Measurements from ENCODE around the gene MSANTD1. TPM values are rescaled to one million over a fixed set of nuclear protein-coding genes. Genes with fewer than 3 reads are reported as not detected.

Gene MSANTD1
- total and polyA plus RNA-seq, 8 donors: 0.31 to 5.8 (median 2.6) TPM; not detected in 2

DNA sequence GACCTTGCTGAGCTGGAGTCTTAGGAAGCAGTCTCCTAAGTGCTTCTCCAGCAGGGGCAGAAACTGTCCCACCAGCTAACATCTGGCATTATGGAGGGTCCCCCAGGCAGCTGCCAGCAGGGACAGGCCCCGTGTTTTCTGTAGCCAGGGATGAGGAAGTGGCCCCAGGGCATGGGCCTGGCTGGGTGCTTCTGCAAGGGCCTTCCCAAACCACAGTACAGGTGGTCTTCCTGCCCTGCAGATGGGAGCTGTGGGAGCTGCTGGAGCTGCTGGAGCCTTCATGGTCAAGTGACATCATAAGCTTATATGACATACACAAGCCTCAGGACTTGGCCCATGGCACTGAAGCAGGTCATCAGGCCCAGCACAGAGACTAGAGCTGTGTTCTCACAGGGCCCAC, 5.0 kb upstream of the MSANTD1 start:
- Histone ChIP-seq H3K27me3 (no peaks in the 10 kb centered on the region), H3K4me1 (peaks cover 6 to 35% (median 9%) of the 10 kb centered on the region in 4 donors), H3K9me3 (no peaks in the 10 kb centered on the region), H3K36me3 (peaks cover 20 to 54% (median 45%) of the 10 kb centered on the region in 4 donors), H3K4me3 (no peak overlapping the region), H3K27ac (peak overlapping the region in 1 of 5 donors; percentile 81)
- TF ChIP-seq POLR2AphosphoS5 (IDR thresholded peaks at IDR 0.05) (no peak), POLR2A (IDR thresholded peaks at IDR 0.05) (no peak), EP300 (IDR thresholded peaks at IDR 0.05) (no peak), CTCF (IDR thresholded peaks at IDR 0.05) (no peak)
- DNase-seq: no peak
- intact Hi-C loops (cut with DNase I; ENCODE audit: low total_unique reads): no loop called here
- 58 to 83% (median 64%) methylated on average over 1 of the region's 1 CpG; no CpG with 5 or more reads in 1 of the 5 donors for WGBS, 5 donors

- TF ChIP-seq POLR2A (IDR thresholded peaks at IDR 0.05): no peak
- no peak for TF ChIP-seq EP300 (IDR thresholded peaks at IDR 0.05)
- no peak for TF ChIP-seq POLR2AphosphoS5 (IDR thresholded peaks at IDR 0.05)
- TF ChIP-seq CTCF (IDR thresholded peaks at IDR 0.05): no peak
- Histone ChIP-seq H3K36me3 (peaks cover 12 to 46% (median 38%) of the 10 kb centered on the region in 4 donors), H3K27me3 (no peaks in the 10 kb centered on the region), H3K27ac (no peak overlapping the region), H3K4me3 (no peak overlapping the region), H3K9me3 (no peaks in the 10 kb centered on the region), H3K4me1 (peaks cover 6 to 35% (median 9%) of the 10 kb centered on the region in 4 donors)
- no peak for DNase-seq
- intact Hi-C loops (cut with DNase I; ENCODE audit: low total_unique reads): no loop called here
- WGBS, 5 donors: 80 to 92% (median 87%) methylated on average over 6 to 9 of the region's 9 CpGs
Observed at GRCh38 chr4:3244747-3245146, 4.2 kb upstream of the MSANTD1 start.

- H3K36me3 ChIP-seq: peaks cover 3 to 37% (median 29%) of the 10 kb centered on the region in 4 donors
- intact Hi-C loops (cut with DNase I; ENCODE audit: low total_unique reads): no loop called here
- H3K9me3 ChIP-seq: no peaks in the 10 kb centered on the region
- H3K4me3 ChIP-seq: no peak overlapping the region
- H3K4me1 ChIP-seq: peaks cover 6 to 36% (median 12%) of the 10 kb centered on the region in 4 donors
- no peak overlapping the region for H3K27ac ChIP-seq
- H3K27me3 ChIP-seq: no peaks in the 10 kb centered on the region
- no peak for TF ChIP-seq EP300 (IDR thresholded peaks at IDR 0.05)
- TF ChIP-seq POLR2AphosphoS5 (IDR thresholded peaks at IDR 0.05): no peak
- TF ChIP-seq CTCF (IDR thresholded peaks at IDR 0.05): no peak
- TF ChIP-seq POLR2A (IDR thresholded peaks at IDR 0.05): no peak
- no peak for DNase-seq
- 77 to 95% (median 89%) methylated on average over 5 to 6 of the region's 6 CpGs for WGBS, 5 donors
Observed at GRCh38 chr4:3245676-3246075, 3.3 kb upstream of the MSANTD1 start.

DNA sequence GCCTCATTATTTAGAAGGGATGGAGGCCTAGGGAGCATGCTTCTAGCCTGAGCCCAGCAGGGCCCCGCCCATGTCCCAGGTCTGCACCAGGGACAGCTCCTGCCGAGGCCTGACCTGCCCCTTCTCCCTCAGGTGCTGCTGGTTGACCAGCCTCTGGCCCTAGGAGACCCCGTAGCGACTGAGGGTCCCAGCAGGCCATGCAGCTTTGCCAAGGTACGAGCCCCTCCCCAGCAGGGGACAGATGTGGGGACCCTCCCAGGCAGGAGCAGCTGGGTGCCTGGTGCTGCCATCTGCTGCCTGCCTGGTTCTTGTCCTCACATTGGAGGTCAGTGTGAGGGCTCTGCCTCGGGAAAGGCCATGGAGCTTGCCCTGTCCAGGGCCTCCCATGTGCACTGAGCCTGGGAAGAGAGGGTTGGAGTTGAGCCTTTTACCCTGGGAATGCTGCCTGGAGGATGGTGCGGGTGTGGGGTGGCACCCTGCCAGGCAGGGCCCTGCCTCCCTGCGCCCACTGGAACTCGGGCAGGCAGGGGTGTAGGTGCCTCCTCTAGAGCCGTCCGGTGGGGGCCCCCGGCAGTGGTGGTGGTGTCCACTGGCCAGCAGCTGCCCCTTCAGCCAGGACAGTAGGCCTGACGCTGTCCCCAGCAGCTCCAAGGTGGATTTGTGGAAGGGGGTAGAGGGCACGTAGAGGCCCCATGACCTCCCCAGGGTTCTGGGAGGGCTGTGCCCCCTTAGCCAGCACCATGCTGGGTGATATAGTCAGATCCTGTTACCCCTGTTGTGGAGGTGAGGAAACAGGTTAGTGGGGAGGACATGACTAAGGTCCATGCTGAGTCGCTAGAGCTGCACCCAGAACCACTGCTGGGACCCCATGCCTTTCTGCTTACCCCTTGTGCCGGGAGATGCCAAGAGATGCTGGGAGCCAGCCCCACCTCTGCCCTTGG, 2.2 kb upstream of the MSANTD1 start:
- Histone ChIP-seq H3K4me3 (no peak overlapping the region), H3K27me3 (no peaks in the 10 kb centered on the region), H3K4me1 (peaks cover under 1 to 29% (median 7%) of the 10 kb centered on the region in 4 donors), H3K9me3 (no peaks in the 10 kb centered on the region), H3K36me3 (peaks cover 0 to 27% (median 18%) of the 10 kb centered on the region in 4 donors), H3K27ac (no peak overlapping the region)
- TF ChIP-seq CTCF (IDR thresholded peaks at IDR 0.05) (no peak), POLR2A (IDR thresholded peaks at IDR 0.05) (no peak), POLR2AphosphoS5 (IDR thresholded peaks at IDR 0.05) (no peak), EP300 (IDR thresholded peaks at IDR 0.05) (no peak)
- intact Hi-C loops (cut with DNase I; ENCODE audit: low total_unique reads): no loop called here
- WGBS, 5 donors: 70 to 73% (median 70%) methylated on average over 4 to 16 of the region's 16 CpGs
- DNase-seq: no peak
